Tibial artery (tissue), 4 donors: ENCODE data around the gene VEZF1.

Experiments
- DNase-seq, 2 donors: peaks; one replicate each; pipeline ENCODE4 v3.0.0-alpha.2; 2019
- H3K27ac ChIP-seq, 2 donors: fragments of 200-600 bp; sonication (generic) in 1 of 2; 1 replicate in 1 of 2; 2 replicates in 1 of 2; pipeline ENCODE4 v1.5.1; 2018 to 2019; ENCODE audit warnings: mild to moderate bottlenecking in 1 of 2
- H3K27me3 ChIP-seq, 2 donors: fragments of 200-600 bp; sonication (generic) in 1 of 2; one replicate each; pipeline versions ENCODE4 v1.5.1 to v1.6.0; 2016 to 2019
- H3K36me3 ChIP-seq, 3 donors: fragments of 200-600 bp; sonication (generic) in 2 of 3; one replicate each; pipeline ENCODE4 v1.5.1; 2016 to 2019; ENCODE audit warnings: mild to moderate bottlenecking in 2 of 3
- H3K4me1 ChIP-seq, 4 donors: fragments of 200-600 bp; sonication (generic) in 2 of 4; 1 replicate in 3 of 4; 2 replicates in 1 of 4; pipeline ENCODE4 v1.5.1; 2016 to 2019
- H3K4me3 ChIP-seq, 2 donors: fragments of 200-600 bp; sonication (generic) in 1 of 2; 1 replicate in 1 of 2; 2 replicates in 1 of 2; pipeline ENCODE4 v1.5.1; 2018 to 2019; ENCODE audit warnings: mild to moderate bottlenecking in 2 of 2
- H3K9me3 ChIP-seq, 3 donors: fragments of 200-600 bp; sonication (generic) in 1 of 3; one replicate each; pipeline ENCODE4 v1.5.1; 2016 to 2019
- CTCF ChIP-seq, 2 experiments: fragments of 200-600 bp in 1 of 2; fragments of 450-650 bp in 1 of 2; IDR thresholded peaks; one replicate each; pipeline ENCODE4 v1.5.1; 2017 to 2019; ENCODE audit warnings: antibody characterized with exemption in 2 of 2, mild to moderate bottlenecking in 1 of 2, moderate library complexity in 1 of 2
- intact Hi-C: fragments of 100-400 bp; cut with DNase I; formaldehyde crosslinking; loops from one replicate; pipeline ENCODE4 v1.15.0; 2023; ENCODE audit warnings: low total_unique reads

VEZF1 gene

GRCh38 chr17:57986841-57987580 lies 1.0 kb downstream of the VEZF1 start:
- TF ChIP-seq CTCF (IDR thresholded peaks at IDR 0.05), result peak in 1 of 2 experiments; percentile 6
- Histone ChIP-seq H3K27ac (peak overlapping the region; percentile 96), H3K9me3 (no peaks in the 10 kb centered on the region), H3K36me3 (peaks cover 0 to 11% (median 7%) of the 10 kb centered on the region in 3 donors), H3K4me1 (peaks cover 0 to 53% (median 41%) of the 10 kb centered on the region in 4 donors), H3K4me3 (peak overlapping the region; percentile 85 to 89), H3K27me3 (no peaks in the 10 kb centered on the region)
- DNase-seq, result peak; percentile 37 to 81
- intact Hi-C loops, result no loop called here

- H3K27ac ChIP-seq, result peak overlapping the region in 1 of 2 donors; percentile 96
- peak overlapping the region in 1 of 2 donors; percentile 0 for H3K4me3 ChIP-seq
- no peak for TF ChIP-seq CTCF (IDR thresholded peaks at IDR 0.05)
- no peaks in the 10 kb centered on the region for H3K9me3 ChIP-seq
- no peaks in the 10 kb centered on the region for H3K27me3 ChIP-seq
- peaks cover 4 to 22% (median 11%) of the 10 kb centered on the region in 3 donors for H3K36me3 ChIP-seq
- no peak for DNase-seq
- intact Hi-C loops, result loop anchor here (2.0 kb wide), 1 partner anchor 31 kb away; the partner anchor contains the start of gene CUEDC1
- peaks cover 0 to 65% (median 48%) of the 10 kb centered on the region in 4 donors for H3K4me1 ChIP-seq
Observed at GRCh38 chr17:57985675-57985974, 2.4 kb downstream of the VEZF1 start.

GRCh38 chr17:57984936-57985674 lies 2.9 kb downstream of the VEZF1 start:
- intact Hi-C loops, result loop anchor here (2.0 kb wide), 1 partner anchor 30 kb away; the partner anchor contains the start of gene CUEDC1
- H3K9me3 ChIP-seq, result no peaks in the 10 kb centered on the region
- no peaks in the 10 kb centered on the region for H3K27me3 ChIP-seq
- peak overlapping the region; percentile 0 to 5 for H3K4me3 ChIP-seq
- H3K36me3 ChIP-seq, result peaks cover 9 to 27% (median 16%) of the 10 kb centered on the region in 3 donors
- H3K27ac ChIP-seq, result peak overlapping the region in 1 of 2 donors; percentile 96
- DNase-seq, result no peak
- no peak for TF ChIP-seq CTCF (IDR thresholded peaks at IDR 0.05)
- H3K4me1 ChIP-seq, result peaks cover 0 to 70% (median 48%) of the 10 kb centered on the region in 4 donors

GRCh38 chr17:57984261-57984890 lies 3.7 kb downstream of the VEZF1 start:
- no peak for TF ChIP-seq CTCF (IDR thresholded peaks at IDR 0.05)
- no peaks in the 10 kb centered on the region for H3K9me3 ChIP-seq
- no peaks in the 10 kb centered on the region for H3K27me3 ChIP-seq
- intact Hi-C loops, result loop anchor here (2.0 kb wide), 1 partner anchor 30 kb away; the partner anchor contains the start of gene CUEDC1
- H3K36me3 ChIP-seq, result peaks cover 17 to 34% (median 23%) of the 10 kb centered on the region in 3 donors
- H3K27ac ChIP-seq, result peak overlapping the region in 1 of 2 donors; percentile 96
- no peak for DNase-seq
- peaks cover 0 to 71% (median 47%) of the 10 kb centered on the region in 4 donors for H3K4me1 ChIP-seq
- H3K4me3 ChIP-seq, result peak overlapping the region in 1 of 2 donors; percentile 5

- Histone ChIP-seq H3K4me3 (no peak overlapping the region), H3K36me3 (peaks cover 26 to 44% (median 33%) of the 10 kb centered on the region in 3 donors), H3K27me3 (no peaks in the 10 kb centered on the region), H3K9me3 (no peaks in the 10 kb centered on the region), H3K27ac (peak overlapping the region in 1 of 2 donors; percentile 7), H3K4me1 (peaks cover 0 to 65% (median 44%) of the 10 kb centered on the region in 4 donors)
- no peak for DNase-seq
- intact Hi-C loops, result no loop called here
- no peak for TF ChIP-seq CTCF (IDR thresholded peaks at IDR 0.05)
Observed at GRCh38 chr17:57983446-57983845, 4.6 kb downstream of the VEZF1 start.
